Spleen (tissue), 7 donors: Measurements from ENCODE around the gene MCC.

ENCODE experiments used
- CTCF ChIP-seq, 11 experiments: fragments of 200-600 bp in 7 of 11; fragments of 450-650 bp in 4 of 11; sonication (generic) in 4 of 11; IDR thresholded peaks in 8 of 11; conservative IDR thresholded peaks in 3 of 11; 1 replicate in 7 of 11; 2 replicates in 4 of 11; pipeline versions ENCODE4 v1.4.0 to v1.8.0; 2016 to 2021; ENCODE audit warnings: antibody characterized with exemption in 11 of 11, inconsistent platforms in 4 of 11, mild to moderate bottlenecking in 1 of 11
- POLR2A ChIP-seq, 3 donors: fragments of 450-650 bp; IDR thresholded peaks; one replicate each; pipeline ENCODE4 v1.5.1; 2017; ENCODE audit warnings: antibody characterized with exemption in 3 of 3, mild to moderate bottlenecking in 1 of 3
- POLR2AphosphoS5 ChIP-seq, 3 donors: sonication (generic); formaldehyde crosslinking; IDR thresholded peaks; one replicate each; pipeline ENCODE4 v1.5.1; 2017; ENCODE audit warnings: antibody characterized with exemption in 3 of 3
- donor health status: DM: no; HTN: no; CAD: no; lungs with moderate emphysema.
- donor health status: DM: no; HTN: no; CAD: no.
- donor health status: DM: no; HTN: no; CAD: no.

DNA sequence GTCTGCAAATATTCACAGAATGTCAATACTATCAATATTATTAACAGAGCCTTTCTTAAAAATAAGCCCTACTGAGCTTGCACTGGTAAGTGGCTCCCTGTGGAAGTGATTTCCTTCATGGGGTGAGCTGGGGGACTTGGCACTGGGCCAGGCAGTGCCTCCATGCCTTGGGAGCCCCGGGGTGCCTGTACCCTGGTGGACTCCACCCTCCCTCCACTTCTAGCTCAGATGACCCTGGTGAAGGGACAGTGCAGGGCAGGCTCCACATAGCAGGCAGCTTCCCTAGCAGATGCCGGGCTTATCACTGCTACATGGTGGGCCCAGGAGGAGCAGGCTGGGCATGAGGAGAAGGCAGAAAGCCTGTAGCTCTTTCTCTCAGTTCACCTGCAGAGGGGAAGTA is 392.4 kb downstream of the MCC start:
- TF ChIP-seq CTCF (IDR thresholded peaks at IDR 0.05 in 8 of 11, conservative IDR thresholded peaks at IDR 0.05 in 3 of 11) (no peak), POLR2A (IDR thresholded peaks at IDR 0.05) (no peak), POLR2AphosphoS5 (IDR thresholded peaks at IDR 0.05) (no peak)
